D721Med (cell line): ENCODE results near the gene DBNDD2.

Experiments used
- DNase-seq: peaks from one replicate; pipeline ENCODE4 v3.0.0; 2011; ENCODE audit warnings: low spot score; ENCODE audit not compliant: insufficient read length
- FAIRE-seq: peaks from 2 replicates; lab custom pipeline; 2011; peaks lifted over from hg19 to GRCh38; lab: Jason Lieb, UNC
- TF ChIP-seq, protein P1 (sequence below): IDR thresholded peaks from 2 replicates; pipeline ENCODE4 v1.5.1; 2012; ENCODE audit warnings: mild to moderate bottlenecking, control low read depth; ENCODE audit not compliant: insufficient read depth; ENCODE audit errors: missing control alignments

The DBNDD2 gene

DNA sequence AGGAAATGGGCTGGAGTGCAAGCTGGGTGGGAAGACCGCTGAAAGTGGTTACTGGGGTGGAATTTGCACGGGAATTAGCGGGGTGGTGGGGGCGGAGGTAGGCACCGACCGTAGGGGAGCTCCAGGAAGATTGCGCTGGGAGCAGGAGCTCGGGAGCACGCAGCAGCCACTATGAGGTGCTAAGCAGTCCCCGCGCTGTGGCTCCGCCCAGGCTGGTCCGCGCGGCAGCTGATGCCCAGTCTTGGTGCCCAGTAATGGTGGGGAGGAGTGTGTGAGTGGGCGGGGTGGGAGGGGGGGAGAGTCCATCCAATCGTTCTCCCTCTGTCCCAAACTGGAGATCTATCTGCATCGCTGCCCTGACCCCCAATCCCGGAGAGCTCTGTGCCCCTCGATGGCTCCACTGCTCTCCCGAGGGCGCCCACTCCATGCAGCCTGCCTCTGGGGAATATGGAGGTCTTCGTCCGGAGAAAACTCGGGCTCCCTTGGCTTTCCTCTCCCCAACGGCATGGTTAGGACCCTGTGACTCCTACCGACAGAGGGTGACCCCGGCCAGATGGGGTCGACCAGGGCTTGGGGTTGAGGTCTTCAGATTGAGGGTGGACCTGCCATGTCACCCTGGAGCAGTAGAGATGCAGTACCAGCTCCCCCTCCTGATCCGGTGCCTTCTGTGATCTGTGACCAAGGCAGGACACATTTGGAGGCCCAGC, 35.3 kb upstream of the DBNDD2 start:
- DNase-seq (no peak), FAIRE-seq (no peak)
- TF ChIP-seq, protein P1, sequence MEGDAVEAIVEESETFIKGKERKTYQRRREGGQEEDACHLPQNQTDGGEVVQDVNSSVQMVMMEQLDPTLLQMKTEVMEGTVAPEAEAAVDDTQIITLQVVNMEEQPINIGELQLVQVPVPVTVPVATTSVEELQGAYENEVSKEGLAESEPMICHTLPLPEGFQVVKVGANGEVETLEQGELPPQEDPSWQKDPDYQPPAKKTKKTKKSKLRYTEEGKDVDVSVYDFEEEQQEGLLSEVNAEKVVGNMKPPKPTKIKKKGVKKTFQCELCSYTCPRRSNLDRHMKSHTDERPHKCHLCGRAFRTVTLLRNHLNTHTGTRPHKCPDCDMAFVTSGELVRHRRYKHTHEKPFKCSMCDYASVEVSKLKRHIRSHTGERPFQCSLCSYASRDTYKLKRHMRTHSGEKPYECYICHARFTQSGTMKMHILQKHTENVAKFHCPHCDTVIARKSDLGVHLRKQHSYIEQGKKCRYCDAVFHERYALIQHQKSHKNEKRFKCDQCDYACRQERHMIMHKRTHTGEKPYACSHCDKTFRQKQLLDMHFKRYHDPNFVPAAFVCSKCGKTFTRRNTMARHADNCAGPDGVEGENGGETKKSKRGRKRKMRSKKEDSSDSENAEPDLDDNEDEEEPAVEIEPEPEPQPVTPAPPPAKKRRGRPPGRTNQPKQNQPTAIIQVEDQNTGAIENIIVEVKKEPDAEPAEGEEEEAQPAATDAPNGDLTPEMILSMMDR, result no peak

DNA sequence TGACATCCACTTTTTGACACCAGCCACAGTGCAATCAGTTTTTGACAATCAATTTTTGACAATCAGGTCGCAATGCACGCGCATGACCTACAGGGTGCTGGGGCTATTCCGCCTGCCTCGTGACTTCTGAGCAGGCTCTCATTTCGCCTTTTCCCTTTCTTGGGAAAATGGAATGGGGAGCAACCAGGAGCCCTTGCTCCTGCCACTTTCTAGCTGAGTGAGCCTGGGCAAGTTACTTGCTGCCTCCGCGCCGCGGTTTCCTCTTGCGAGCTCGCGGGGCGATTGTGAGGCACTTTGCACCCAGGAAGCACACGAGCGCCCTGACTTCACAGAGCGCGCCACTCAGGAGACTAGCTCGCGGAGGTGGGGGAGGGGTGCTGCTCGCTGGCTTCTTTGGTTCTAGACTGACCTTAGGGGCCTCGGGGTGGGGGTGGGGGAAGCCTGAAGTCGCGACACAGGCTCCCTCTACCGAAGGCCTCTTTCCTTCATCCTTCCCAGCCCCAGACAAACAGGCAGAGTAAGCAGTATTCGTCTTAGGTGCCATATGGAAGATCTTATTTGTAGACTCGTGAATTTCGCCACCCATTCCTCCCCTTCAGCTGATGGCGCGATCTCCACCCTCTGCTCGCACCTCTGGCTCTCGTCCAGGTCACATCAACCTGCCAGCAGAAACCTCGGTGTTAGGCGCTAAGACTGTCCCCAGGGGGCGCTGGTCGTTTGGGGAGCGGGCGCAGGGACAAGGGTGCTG, 34.6 kb upstream of the DBNDD2 start:
- DNase-seq (peak; percentile 71), FAIRE-seq (no peak)
- TF ChIP-seq, protein P1, result peak; percentile 78

DNA sequence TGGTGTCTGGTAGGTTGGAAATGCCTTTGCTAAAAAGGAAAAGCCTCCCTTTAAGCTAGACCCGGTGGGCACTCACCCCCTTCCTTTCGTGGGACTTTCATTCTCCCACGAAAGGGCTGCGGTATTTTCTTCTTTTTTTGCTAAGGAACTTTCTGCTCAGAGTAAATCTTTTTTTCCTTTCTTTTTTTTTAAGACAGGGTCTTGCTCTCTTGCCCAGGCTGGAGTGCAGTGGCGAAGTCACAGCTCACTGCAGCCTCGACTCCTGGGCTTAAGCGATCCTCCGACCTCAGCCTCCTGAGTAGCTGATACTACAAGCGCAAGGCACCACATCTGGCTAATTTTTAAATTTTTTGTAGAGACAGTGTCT, 34.0 kb upstream of the DBNDD2 start:
- no peak for DNase-seq
- no peak for FAIRE-seq
- TF ChIP-seq, protein P1, result no peak

DNA sequence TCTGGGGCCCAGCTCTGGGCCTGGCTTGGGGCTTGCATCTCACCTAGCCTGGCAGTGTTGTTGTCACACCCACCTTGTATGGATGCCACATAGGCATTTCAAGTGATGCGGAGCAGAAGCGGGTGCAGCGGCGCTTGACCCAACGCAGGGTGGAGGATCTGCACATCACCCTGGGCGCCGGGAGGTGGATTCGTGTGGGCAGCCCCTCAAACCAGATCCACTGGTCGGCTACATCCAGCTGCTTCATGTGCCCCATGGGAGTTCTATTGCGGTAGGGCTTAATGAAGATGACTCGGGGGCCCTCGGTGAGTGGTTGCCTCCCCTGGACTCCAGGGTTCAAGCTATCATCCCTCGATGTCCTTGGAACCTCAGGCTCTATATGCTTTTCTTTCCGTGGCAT, 33.1 kb upstream of the DBNDD2 start:
- no peak for DNase-seq
- no peak for FAIRE-seq
- TF ChIP-seq, protein P1, result no peak

DNA sequence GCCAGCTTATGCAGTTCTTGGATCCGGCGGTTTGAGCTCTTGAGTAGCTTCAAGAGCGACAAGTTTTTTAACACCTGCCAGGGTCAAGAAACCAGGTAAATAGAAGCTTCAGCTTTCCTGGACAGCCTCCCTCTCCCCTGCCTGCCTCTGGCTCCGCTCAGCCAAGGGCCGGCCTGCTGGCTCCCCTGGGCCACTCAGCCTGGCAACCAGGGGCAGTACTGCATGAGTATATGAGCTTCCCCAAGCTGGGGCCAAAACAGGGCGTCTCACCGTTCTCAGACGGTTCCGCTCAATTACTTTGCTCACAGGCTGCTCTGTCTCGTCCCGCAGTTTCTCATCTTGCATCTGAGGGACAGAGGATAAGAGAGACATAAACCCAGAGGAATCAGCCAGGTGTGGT, 30.8 kb upstream of the DBNDD2 start:
- FAIRE-seq (no peak), DNase-seq (no peak)
- TF ChIP-seq, protein P1, result no peak

DNA sequence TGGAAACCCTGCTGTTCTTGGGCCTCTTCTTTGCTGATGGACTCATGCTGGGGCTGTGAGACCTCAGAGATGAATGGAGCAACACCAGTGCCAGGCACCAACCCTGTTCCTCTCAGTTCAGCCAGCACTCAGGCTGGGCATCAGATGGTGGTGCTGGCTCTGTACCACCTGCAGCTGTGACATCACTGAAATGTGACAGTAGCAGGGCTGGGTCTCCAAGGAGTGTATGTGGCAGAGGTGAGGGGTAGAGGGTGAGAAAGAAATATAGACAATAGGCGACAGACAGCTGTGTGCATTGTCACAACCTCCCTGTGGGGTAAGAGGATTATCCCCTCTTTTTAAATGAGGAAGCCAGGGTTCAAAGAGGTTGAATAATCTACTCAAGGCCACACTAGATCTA, 29.9 kb upstream of the DBNDD2 start, which contains the start of gene TP53TG5:
TSS of gene TP53TG5 (minus strand) at position 135 of the 400 bp plus-strand sequence. CDS start at position 46, 89 bp downstream.
- TF ChIP-seq, protein P1, result no peak
- no peak for DNase-seq
- FAIRE-seq, result no peak

DNA sequence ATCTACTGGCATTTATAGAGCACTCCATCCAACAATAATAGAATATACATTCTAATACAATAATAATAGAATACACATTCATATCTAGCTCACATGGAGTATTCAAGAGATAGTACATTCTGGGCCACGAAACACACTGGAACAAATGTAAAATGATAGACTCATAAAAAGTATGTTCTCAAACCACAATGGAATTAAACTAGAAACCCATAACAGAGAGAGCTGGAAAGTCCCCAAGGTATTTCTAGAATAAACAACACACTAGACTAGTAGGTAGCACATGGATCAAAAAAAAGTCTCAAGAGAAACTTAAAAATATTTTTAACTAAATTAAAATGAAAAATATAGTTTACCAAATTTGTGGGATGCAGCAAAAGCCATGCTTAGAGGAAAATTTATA, 20.8 kb upstream of the DBNDD2 start:
- FAIRE-seq (no peak), DNase-seq (no peak)
- TF ChIP-seq, protein P1, result no peak
